ENCODE results near the gene UQCC3. TPM values are rescaled to one million over a fixed set of nuclear protein-coding genes. Genes with fewer than 3 reads are reported as not detected.
A peak's percentile ranks its signal among the peaks of the same experiment; 100 is the strongest.

Gene UQCC3
- total and polyA plus RNA-seq, 9 of the 15 experiments (the other 6 are each of a cell fraction or from before 2014, with no cell fraction given), result 3.3 to 44.3 (median 8.0) TPM

DNA sequence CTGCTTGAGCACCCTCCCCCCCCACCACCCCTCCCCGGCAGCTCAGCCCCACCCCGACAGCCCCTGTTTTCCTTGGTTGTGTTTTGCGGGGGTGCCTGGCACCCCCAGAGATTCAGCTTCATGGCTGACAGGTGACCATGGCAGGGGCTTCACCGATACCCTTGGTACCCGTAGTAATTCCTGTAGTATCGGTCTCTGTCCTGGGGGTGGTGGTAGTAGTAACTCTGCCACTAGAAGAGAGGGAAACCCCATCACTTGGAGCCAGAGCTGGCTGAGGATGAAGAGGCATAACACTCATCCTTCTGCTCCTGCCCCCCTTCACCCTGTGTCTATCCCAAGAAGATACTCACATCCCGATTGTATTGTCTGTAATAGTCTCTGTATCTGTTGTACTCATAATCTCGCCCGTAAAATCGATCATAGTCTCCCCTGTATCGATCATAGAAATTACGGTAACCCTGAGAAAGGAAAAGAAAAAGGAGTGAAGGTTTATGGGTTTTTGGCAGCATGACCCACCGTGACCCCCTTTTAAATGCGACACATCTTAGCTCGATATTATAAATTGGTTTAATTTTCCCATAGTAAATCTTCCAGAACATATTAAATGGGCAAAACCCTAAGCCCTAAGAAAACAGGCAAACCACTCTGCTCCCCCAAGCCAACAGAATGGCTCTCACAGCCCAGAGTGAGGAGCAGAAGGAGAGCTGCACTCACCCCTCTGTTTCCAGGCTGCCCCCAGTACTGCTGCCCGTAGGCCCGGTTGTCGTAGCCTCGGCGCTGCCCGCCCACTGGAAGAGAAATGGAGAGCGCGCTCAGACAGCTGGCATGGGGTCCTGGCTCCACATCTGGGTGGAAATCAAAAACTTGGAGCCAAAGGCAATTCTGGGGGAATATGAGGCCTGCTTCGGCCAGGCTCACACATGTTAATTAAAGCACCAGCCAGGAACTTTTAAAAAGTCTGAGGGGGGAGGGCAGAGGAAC lies 44.0 kb downstream of the UQCC3 start:
- DNase-seq (ENCODE audit: extremely low read depth in 1 of 4, low spot score in 3 of 4) (no peak), ATAC-seq (no peak), FAIRE-seq (no peak)
- Histone ChIP-seq H3K79me2 (ENCODE audit: control insufficient read depth, insufficient read depth, low read length) (peaks cover 31% of the 10 kb centered on the region; the same call in 2 of the 3 replicates), H3K4me1 (replicated peaks in 1 of 2; ENCODE audit: control insufficient read depth in 2 of 2, insufficient read depth in 2 of 2, low read length in 2 of 2) (peaks cover 7 to 9% of the 10 kb centered on the region in 2 experiments; a peak in 4 of 5 replicates), H4K20me1 (replicated peaks; ENCODE audit: control insufficient read depth, insufficient read depth, low read length) (peaks cover 4% of the 10 kb centered on the region; the same call in 1 of the 2 replicates), H3K4me3 (no peak overlapping the region), H3K27me3 (ENCODE audit: control insufficient read depth in 2 of 2, insufficient read depth in 2 of 2, low read length in 2 of 2) (no peaks in the 10 kb centered on the region), H2AFZ (ENCODE audit: low read depth, low read length) (no peak overlapping the region), H3K9me1 (ENCODE audit: control insufficient read depth, insufficient read depth, low read length) (no peaks in the 10 kb centered on the region), H3K4me2 (ENCODE audit: insufficient read depth, low read length) (no peak overlapping the region), H3K36me3 (ENCODE audit: control insufficient read depth, insufficient read depth, low read length) (peaks cover 95% of the 10 kb centered on the region), H3K27ac (ENCODE audit: extremely low read depth, low read depth, low read length) (no peak overlapping the region), H3K9me3 (replicated peaks; ENCODE audit: control insufficient read depth, insufficient read depth, low read depth, low read length) (no peaks in the 10 kb centered on the region), H3K9ac (ENCODE audit: insufficient read depth in 1 of 2, low read depth in 2 of 2, low read length in 2 of 2) (no peak overlapping the region)
- intact Hi-C loops (cut with micrococcal nuclease), result no loop called here
- 95% methylated on average over 22 of the region's 24 CpGs for WGBS (ENCODE audit: insufficient coverage, low coverage, missing lambda C conversion rate)
- no TSS peak for BruUV-seq (replicated peaks)
- in situ Hi-C loops (cut with MboI), result no loop called here
- CTCF ChIA-PET (ENCODE audit: low intra/inter-chr PET ratio), result no interaction called here
- TF ChIP-seq, protein P1, sequence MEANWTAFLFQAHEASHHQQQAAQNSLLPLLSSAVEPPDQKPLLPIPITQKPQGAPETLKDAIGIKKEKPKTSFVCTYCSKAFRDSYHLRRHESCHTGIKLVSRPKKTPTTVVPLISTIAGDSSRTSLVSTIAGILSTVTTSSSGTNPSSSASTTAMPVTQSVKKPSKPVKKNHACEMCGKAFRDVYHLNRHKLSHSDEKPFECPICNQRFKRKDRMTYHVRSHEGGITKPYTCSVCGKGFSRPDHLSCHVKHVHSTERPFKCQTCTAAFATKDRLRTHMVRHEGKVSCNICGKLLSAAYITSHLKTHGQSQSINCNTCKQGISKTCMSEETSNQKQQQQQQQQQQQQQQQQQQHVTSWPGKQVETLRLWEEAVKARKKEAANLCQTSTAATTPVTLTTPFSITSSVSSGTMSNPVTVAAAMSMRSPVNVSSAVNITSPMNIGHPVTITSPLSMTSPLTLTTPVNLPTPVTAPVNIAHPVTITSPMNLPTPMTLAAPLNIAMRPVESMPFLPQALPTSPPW (CRISPR knock-in tag; IDR thresholded peaks at IDR 0.05), result 0 out of 2 replicates have a peak, but pooled peaks have one; percentile 2
- TF ChIP-seq MYNN (IDR thresholded peaks at IDR 0.05), result no peak
- no peak for TF ChIP-seq MYNN (CRISPR knock-in tag; IDR thresholded peaks at IDR 0.05)
- TF ChIP-seq, protein P2, sequence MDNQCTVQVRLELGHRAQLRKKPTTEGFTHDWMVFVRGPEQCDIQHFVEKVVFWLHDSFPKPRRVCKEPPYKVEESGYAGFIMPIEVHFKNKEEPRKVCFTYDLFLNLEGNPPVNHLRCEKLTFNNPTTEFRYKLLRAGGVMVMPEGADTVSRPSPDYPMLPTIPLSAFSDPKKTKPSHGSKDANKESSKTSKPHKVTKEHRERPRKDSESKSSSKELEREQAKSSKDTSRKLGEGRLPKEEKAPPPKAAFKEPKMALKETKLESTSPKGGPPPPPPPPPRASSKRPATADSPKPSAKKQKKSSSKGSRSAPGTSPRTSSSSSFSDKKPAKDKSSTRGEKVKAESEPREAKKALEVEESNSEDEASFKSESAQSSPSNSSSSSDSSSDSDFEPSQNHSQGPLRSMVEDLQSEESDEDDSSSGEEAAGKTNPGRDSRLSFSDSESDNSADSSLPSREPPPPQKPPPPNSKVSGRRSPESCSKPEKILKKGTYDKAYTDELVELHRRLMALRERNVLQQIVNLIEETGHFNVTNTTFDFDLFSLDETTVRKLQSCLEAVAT (IDR thresholded peaks at IDR 0.05), result peak in 1 of 2 experiments; percentile 76; a peak in 2 of 4 replicates
- POLR2A ChIA-PET, result interaction anchor here (0.8 to 5.9 kb wide), 4 partner anchors 8 to 126 kb away, joined by 3 to 29 read pairs (median 4); partner anchors contain the start of genes BSCL2, GNG3 and POLR2G
